VCaP (cell line): ENCODE data around the gene FYN.

Experiments
- H3K27ac ChIP-seq: fragments of 450-650 bp; 2 replicates; pipeline ENCODE4 v1.5.1; 2017
- TF ChIP-seq, protein P1 (sequence below): fragments of 450-650 bp; conservative IDR thresholded peaks from 2 replicates; pipeline ENCODE4 v1.5.1; 2017; ENCODE audit warnings: mild to moderate bottlenecking, moderate library complexity

The FYN gene

DNA sequence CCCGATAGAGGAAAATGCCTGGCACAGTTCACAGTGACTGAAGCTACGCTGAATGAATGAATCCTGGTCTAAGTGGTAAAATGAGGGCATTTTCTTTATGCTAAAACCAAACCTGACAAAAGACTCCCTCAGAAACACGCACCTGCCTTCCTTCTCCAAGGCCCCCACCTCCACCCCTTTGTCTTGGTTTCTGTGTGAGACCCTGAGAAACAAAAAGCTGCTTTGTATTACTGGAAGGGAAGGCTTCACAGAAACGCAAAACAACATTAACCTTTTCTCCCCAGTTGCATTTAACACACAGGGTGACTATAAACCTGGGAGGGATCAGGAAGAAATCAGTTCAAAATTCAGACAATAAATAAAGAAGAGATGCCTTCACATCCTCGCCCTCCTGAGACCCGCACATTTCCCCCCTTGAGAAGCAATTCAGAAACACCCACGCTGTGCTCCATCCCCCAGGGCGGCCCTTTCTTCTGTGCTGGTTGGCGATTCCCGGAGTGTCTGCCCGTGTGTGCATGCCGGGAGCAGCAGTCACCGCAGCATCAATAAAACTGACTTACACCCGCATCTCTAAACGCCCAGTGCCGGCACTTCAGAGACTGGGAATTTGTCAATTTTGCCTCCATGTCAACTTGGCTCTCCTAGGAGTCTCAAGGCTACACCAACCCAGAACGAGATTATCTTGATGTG, 200.3 kb downstream of the FYN start:
- no peak overlapping the region for H3K27ac ChIP-seq
- TF ChIP-seq, protein P1, sequence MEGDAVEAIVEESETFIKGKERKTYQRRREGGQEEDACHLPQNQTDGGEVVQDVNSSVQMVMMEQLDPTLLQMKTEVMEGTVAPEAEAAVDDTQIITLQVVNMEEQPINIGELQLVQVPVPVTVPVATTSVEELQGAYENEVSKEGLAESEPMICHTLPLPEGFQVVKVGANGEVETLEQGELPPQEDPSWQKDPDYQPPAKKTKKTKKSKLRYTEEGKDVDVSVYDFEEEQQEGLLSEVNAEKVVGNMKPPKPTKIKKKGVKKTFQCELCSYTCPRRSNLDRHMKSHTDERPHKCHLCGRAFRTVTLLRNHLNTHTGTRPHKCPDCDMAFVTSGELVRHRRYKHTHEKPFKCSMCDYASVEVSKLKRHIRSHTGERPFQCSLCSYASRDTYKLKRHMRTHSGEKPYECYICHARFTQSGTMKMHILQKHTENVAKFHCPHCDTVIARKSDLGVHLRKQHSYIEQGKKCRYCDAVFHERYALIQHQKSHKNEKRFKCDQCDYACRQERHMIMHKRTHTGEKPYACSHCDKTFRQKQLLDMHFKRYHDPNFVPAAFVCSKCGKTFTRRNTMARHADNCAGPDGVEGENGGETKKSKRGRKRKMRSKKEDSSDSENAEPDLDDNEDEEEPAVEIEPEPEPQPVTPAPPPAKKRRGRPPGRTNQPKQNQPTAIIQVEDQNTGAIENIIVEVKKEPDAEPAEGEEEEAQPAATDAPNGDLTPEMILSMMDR: no peak

DNA sequence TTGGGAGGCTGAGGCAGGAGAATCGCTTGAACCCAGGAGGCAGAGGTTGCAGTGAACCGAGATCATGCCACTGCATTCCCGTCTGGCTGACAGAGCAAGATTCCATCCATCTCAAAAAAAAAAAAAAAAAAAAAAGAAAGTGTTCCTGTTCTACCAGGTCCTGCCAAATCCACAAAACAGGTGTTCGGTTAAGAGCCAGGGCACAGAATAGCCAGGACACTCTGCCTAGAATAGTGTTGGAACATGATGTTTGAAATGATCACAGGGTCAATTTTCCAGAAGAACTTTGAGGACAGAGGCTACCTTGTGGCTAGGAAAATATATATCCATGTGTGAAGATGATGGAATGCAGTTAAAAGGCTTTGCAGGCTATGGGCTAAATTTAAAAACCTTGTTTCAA, 203.9 kb downstream of the FYN start:
- H3K27ac ChIP-seq: no peak overlapping the region
- TF ChIP-seq, protein P1: no peak

DNA sequence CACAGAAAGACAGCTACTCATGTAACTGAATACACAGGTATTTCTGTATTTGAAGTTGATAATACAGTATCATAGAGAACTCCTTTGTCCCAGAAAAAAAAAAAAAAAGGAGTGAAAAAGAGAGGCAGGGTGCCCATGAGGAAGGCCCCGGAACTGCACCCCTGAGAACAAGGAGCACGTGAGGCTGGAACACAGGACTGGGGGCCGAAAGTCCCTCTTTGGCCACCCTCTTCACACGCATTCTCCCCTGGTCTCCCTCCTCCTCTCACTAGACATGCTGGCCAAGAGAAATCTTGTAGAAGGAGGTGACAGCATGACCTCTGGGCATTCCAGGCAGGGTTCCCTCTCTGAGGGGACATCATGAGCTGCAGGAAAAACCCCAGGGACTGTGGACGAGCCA, 204.8 kb downstream of the FYN start:
- no peak overlapping the region for H3K27ac ChIP-seq
- TF ChIP-seq, protein P1: no peak

DNA sequence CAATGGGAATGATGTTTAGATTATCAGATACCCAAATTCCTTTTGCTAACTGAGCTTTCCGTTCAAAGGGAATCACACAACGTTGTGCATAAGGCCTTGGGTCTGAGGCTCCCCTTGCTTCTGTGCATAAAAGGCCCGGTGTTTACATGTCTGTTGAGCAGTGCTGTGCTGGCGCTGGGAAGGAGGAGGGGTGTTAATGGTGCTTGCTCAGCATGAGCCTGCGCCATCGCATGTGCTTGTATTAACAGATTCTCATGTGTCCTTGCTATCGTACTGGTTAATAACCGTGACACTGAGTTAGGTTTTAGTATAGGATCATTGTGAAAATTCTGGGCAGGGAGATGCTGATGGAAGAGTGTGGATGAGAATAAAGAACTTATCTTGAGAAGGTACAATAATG, 205.3 kb downstream of the FYN start:
- TF ChIP-seq, protein P1: no peak
- H3K27ac ChIP-seq: no peak overlapping the region

DNA sequence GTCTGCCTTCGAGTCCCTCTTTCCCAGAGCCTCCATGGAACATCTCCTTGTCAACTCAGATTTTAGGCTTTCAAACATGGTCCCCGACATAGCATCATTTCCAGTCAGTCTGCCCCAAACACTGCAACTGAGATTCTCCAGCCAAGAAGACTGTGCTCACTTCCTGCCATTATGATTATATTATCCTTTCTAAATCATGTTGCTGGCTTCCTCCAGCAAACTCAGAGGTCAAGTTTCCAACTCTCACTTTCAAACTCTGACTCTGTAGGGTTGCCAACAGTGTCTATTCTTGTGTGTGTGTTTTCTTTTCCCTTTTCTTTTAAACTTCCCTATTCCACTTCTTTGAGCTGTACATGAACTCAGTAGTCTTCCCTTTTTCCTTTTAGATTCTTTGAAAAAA, 206.4 kb downstream of the FYN start:
- TF ChIP-seq, protein P1: no peak

DNA sequence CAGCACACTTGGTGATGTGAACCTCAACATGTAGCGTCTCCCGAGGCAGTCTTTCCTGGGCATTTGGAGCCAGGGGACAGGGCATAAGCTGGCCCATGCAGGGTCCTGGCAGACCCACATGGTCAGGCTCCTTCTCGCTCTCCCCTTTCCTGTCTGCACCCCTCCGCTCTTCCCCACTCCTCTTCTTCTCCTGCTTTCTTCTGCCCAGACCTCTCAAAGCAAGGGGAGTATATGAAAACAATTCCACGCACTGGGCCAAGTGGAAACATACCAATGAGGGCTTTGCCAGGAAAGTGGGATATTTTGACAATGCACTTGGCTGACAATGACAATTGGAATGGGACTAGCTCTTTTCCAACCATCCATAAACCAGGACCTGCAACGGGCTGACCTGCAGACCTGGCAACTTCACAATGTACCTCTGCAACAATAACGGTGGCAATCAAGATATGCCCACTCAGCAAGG, 208.7 kb downstream of the FYN start:
- H3K27ac ChIP-seq: no peak overlapping the region
- TF ChIP-seq, protein P1: no peak

More for the DNA sequence above, 206.4 kb downstream of the FYN start:
- no peak overlapping the region for H3K27ac ChIP-seq

DNA sequence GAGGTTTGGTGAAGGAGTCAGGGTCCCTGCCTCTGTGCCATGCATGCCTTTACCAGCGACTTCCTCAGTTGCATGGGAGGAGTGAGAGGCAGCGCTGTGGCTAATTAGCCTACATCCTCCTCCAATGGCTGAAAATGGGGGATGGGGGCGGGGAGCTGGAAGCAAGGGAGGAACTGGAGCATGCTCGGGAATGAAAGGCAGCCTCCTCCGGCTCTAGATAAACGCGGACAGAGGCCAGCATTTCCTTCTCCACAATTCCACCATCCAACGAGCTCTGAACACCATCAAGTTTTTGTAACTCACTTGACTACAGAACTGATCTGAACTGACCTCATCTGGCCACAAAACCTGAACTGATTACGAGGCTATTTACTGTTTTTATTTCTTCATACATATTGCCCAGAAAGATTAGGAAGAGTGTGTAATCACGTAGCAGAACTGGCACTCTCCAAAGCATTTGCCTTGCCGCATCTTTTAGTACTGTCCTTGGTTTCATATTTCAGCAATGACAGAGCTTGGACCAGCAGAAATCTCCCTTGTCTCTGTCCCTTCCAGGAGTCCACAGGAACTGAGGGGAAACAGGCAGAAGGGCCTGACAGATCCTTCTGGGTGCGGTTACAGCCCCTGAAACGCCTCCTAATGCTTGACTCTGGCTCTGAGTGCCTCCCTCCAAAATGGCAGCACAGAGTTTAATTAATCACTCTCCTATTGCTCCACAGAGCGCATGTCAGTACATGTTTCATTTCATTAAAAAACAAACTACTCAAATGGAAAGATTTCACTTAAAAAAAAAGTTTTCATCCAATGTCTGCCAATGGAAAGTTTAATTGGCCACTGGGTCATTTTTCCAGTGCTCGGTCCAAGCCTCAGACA, 209.3 kb downstream of the FYN start:
- TF ChIP-seq, protein P1: no peak
- H3K27ac ChIP-seq: peak overlapping the region; percentile 73
